ENCODE data around the gene CIITA.

- TF ChIP-seq CTCF (IDR thresholded peaks at IDR 0.05) (no peak), ZFX (IDR thresholded peaks at IDR 0.05; ENCODE audit: borderline replicate concordance) (no peak)
Observed at GRCh38 chr16:10856042-10856441, 21.0 kb upstream of the CIITA start.
